Activated T-helper 17 cell treated with anti-CD3 and anti-CD28 coated beads, Interleukin-2, amount 50 U/mL, for 72 hours (primary cell): ENCODE data around the gene TMIE. TPM values are rescaled to one million over a fixed set of nuclear protein-coding genes. Genes with fewer than 3 reads are reported as not detected.
A peak's percentile ranks its signal among the peaks of the same experiment; 100 is the strongest.

Source experiments
- ATAC-seq: fragments of 150-1000 bp; cut with Tn5 transposase; replicated peaks from 2 replicates; pipeline ENCODE4 v1.10.0; 2021; ENCODE audit warnings: mild to moderate bottlenecking, moderate library complexity
- H3K27ac Mint-ChIP-seq: one replicate; pipeline ENCODE4 v1.8.0; 2022; ENCODE audit warnings: mixed read lengths
- H3K27me3 Mint-ChIP-seq: one replicate; pipeline ENCODE4 v1.8.0; 2022; ENCODE audit warnings: mixed read lengths
- H3K36me3 Mint-ChIP-seq: one replicate; pipeline ENCODE4 v1.8.0; 2022; ENCODE audit warnings: low read depth, mild to moderate bottlenecking, mixed read lengths
- H3K4me1 Mint-ChIP-seq: one replicate; pipeline ENCODE4 v1.8.0; 2022; ENCODE audit warnings: mixed read lengths
- H3K4me3 Mint-ChIP-seq: one replicate; pipeline ENCODE4 v1.8.0; 2022; ENCODE audit warnings: mild to moderate bottlenecking, mixed read lengths
- H3K9me3 Mint-ChIP-seq: one replicate; pipeline ENCODE4 v1.8.0; 2022; ENCODE audit warnings: mixed read lengths
- total RNA-seq, 2 donors: library from RNA; stranded (reverse); gene quantifications; one replicate each; pipeline ENCODE4 v1.2.3, GENCODE V29; 2022

Gene TMIE
- total RNA-seq, 2 donors from 2014 or later, result 0.15 to 0.53 TPM

DNA sequence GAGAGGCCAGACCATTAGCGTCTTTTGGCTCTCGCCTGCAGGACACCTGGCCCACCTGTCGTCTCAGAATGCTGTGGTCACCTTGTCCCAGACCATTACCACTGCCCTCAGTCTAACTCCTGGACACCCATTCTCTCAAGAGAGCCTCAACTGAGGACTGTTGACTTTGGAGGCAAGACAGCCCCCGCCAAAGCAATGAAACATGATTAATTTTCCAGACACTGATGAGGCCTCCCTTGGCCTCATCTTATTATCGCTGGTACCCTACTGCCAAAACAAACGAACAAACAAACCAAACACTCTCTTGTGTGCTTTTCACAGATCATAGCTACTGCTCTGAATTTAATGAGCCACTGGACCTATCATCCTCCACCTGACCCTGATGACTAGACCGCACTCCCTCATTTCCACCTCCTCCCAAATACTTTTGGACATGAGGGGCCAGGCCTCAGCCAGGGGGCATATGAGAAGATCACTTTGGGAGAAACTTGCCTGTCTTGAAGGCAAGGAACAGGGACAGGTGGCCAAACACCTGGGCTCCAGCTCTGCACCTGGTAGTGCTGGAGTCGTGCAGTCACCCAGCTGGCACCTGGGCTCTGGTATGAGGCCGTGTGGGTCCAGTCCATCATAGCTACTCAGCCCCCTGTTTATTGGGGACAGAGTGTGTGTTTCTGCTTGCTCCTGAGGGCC is 35.3 kb upstream of the TMIE start:
- no peak overlapping the region for H3K4me3 Mint-ChIP-seq
- no peak overlapping the region for H3K27ac Mint-ChIP-seq
- no peaks in the 10 kb centered on the region for H3K9me3 Mint-ChIP-seq
- no peaks in the 10 kb centered on the region for H3K36me3 Mint-ChIP-seq
- H3K27me3 Mint-ChIP-seq, result no peaks in the 10 kb centered on the region
- H3K4me1 Mint-ChIP-seq, result no peaks in the 10 kb centered on the region
- no peak for ATAC-seq

DNA sequence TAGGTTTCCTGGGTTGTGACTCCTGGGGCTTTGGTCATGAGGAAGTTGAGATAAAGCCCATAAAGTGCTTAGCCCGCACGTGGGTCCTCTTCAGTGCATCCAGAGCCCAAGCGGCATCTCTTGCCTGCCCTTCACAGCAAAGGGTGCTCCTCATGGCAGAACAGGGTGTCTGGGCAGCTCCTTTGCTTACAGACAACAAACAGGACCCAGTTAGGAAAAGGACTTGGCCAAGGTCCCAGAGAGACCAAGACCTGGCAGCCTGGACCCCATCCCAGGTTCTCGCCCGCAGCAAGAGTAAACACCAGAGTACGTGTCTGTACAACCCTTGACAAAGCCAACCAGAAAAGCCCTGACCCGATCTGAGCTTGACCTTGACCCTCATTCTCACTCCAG is 34.7 kb upstream of the TMIE start:
- Mint-ChIP-seq H3K27ac (no peak overlapping the region), H3K9me3 (no peaks in the 10 kb centered on the region), H3K36me3 (no peaks in the 10 kb centered on the region), H3K4me3 (no peak overlapping the region), H3K27me3 (no peaks in the 10 kb centered on the region), H3K4me1 (no peaks in the 10 kb centered on the region)
- ATAC-seq, result no peak

- Mint-ChIP-seq H3K4me1 (no peaks in the 10 kb centered on the region), H3K36me3 (no peaks in the 10 kb centered on the region), H3K4me3 (no peak overlapping the region), H3K27me3 (no peaks in the 10 kb centered on the region), H3K27ac (no peak overlapping the region), H3K9me3 (no peaks in the 10 kb centered on the region)
- ATAC-seq, result no peak
Measured at GRCh38 chr3:46667061-46667621, 34.1 kb upstream of the TMIE start.

GRCh38 chr3:46667657-46668056 is 33.5 kb upstream of the TMIE start:
- Mint-ChIP-seq H3K4me1 (no peaks in the 10 kb centered on the region), H3K27me3 (no peaks in the 10 kb centered on the region), H3K9me3 (no peaks in the 10 kb centered on the region), H3K27ac (no peak overlapping the region), H3K4me3 (no peak overlapping the region), H3K36me3 (no peaks in the 10 kb centered on the region)
- no peak for ATAC-seq

- Mint-ChIP-seq H3K4me1 (no peaks in the 10 kb centered on the region), H3K36me3 (no peaks in the 10 kb centered on the region), H3K27me3 (no peaks in the 10 kb centered on the region), H3K27ac (no peak overlapping the region), H3K4me3 (no peak overlapping the region), H3K9me3 (no peaks in the 10 kb centered on the region)
- ATAC-seq, result no peak
Measured at GRCh38 chr3:46668116-46668515, 33.1 kb upstream of the TMIE start.

GRCh38 chr3:46668591-46668990 is 32.6 kb upstream of the TMIE start:
- Mint-ChIP-seq H3K36me3 (no peaks in the 10 kb centered on the region), H3K4me1 (no peaks in the 10 kb centered on the region), H3K9me3 (no peaks in the 10 kb centered on the region), H3K27ac (no peak overlapping the region), H3K4me3 (no peak overlapping the region), H3K27me3 (no peaks in the 10 kb centered on the region)
- ATAC-seq, result no peak

DNA sequence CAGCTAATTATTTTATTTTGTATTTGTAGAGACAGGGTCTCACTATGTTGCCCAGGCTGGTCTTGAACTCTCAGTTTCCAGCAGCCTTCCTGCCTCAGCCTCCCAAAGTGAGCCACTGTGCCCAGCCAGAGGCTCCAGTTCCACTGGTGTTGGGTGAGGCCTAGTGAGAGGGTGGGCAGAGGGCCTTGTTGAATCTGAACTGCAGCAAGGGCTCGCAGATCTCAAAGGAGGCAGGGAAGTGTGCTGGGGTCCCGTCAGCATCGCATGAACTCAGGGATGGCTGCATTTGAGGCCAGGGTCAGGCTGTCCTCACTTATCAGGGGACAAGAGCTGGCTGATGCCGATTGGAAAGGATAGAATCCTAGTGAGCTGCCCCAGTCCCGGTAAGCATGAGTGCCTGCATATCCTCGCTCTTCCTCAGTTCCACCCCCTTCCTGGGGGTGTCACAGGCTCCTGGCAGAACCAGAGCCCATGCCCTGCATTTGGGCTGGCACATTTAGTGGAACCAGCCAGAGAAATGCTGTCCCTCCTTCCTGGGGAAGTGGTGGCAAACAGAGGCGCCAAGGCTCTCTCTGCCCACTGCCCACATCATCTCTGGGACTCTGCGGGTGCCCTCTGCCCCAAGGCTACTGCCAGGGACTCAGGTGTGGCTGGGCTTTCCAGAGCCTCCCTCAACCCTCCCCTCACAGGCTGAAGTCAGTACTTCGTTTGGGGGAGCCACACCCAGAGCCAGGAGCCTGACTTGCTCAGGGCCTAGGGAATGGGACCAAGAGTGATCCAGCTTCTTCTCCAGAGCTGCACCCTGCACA is 31.8 kb upstream of the TMIE start:
- Mint-ChIP-seq H3K4me3 (no peak overlapping the region), H3K36me3 (no peaks in the 10 kb centered on the region), H3K27ac (no peak overlapping the region), H3K27me3 (no peaks in the 10 kb centered on the region), H3K9me3 (no peaks in the 10 kb centered on the region), H3K4me1 (no peaks in the 10 kb centered on the region)
- no peak for ATAC-seq

GRCh38 chr3:46670000-46670890 is 30.9 kb upstream of the TMIE start:
- no peak for ATAC-seq
- Mint-ChIP-seq H3K4me3 (no peak overlapping the region), H3K27me3 (no peaks in the 10 kb centered on the region), H3K9me3 (no peaks in the 10 kb centered on the region), H3K27ac (no peak overlapping the region), H3K4me1 (no peaks in the 10 kb centered on the region), H3K36me3 (no peaks in the 10 kb centered on the region)

GRCh38 chr3:46670891-46671427 is 30.2 kb upstream of the TMIE start:
- Mint-ChIP-seq H3K4me1 (no peaks in the 10 kb centered on the region), H3K4me3 (no peak overlapping the region), H3K27me3 (no peaks in the 10 kb centered on the region), H3K36me3 (no peaks in the 10 kb centered on the region), H3K9me3 (no peaks in the 10 kb centered on the region), H3K27ac (peak overlapping the region; percentile 22)
- no peak for ATAC-seq

DNA sequence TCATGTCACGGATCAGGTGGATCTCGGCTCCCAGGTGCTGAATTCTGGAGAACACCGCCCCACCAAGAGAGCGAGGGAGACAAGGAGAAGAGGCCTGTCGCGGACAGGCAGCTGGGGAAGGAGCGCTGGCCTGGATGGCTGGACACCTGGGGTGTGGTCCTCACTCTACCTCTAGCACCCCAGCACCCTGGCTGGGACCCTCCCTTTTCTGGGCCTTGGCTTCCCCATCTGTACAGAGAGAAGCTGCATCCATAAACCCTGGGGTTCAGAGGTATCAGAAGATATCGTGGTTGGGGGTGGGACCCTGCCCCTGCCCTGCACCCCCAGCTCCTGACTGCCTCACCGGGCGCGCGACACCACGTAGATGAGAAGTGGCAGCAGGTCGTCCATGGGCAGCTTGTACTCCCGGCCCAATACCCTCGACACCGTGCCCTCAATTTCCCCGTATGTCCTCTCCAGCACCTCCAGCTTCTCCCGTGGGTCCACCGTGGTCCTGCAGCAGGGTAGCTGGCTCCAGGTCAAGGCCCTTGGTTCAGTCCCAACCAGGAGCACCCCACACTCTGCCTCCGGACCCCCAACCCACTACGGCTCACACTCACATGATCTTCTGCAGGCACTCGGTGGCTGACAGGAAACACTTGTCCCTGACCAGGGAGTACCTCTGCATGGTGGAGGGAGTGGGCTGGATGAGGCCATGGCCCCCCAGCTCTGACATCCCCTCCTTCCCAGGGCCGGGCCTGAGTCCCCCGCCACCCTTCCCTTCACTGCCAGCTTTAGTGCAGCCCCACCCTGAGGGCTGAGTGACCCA is 29.4 kb upstream of the TMIE start:
- peak overlapping the region; percentile 22 for H3K27ac Mint-ChIP-seq
- no peaks in the 10 kb centered on the region for H3K9me3 Mint-ChIP-seq
- ATAC-seq, result no peak
- H3K27me3 Mint-ChIP-seq, result no peaks in the 10 kb centered on the region
- no peaks in the 10 kb centered on the region for H3K36me3 Mint-ChIP-seq
- no peak overlapping the region for H3K4me3 Mint-ChIP-seq
- no peaks in the 10 kb centered on the region for H3K4me1 Mint-ChIP-seq

DNA sequence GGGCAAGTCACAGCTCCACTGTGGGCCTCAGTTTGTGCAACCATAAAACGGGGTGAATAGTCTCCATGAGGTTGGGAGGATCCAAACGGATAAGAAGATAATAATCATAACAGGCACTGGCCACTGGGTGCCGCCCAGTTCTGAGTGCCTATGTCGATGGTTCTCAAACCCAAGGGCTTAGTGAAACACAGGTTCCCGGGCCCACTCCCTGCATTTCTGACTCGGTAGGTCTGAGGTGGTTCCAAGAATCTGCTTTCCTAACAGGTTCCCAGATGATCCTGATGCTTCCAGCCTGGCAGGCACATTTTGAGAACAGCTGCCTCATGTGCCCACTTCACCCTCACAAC is 28.9 kb upstream of the TMIE start:
- no peaks in the 10 kb centered on the region for H3K9me3 Mint-ChIP-seq
- no peak overlapping the region for H3K4me3 Mint-ChIP-seq
- no peak overlapping the region for H3K27ac Mint-ChIP-seq
- H3K36me3 Mint-ChIP-seq, result no peaks in the 10 kb centered on the region
- no peak for ATAC-seq
- no peaks in the 10 kb centered on the region for H3K27me3 Mint-ChIP-seq
- no peaks in the 10 kb centered on the region for H3K4me1 Mint-ChIP-seq

DNA sequence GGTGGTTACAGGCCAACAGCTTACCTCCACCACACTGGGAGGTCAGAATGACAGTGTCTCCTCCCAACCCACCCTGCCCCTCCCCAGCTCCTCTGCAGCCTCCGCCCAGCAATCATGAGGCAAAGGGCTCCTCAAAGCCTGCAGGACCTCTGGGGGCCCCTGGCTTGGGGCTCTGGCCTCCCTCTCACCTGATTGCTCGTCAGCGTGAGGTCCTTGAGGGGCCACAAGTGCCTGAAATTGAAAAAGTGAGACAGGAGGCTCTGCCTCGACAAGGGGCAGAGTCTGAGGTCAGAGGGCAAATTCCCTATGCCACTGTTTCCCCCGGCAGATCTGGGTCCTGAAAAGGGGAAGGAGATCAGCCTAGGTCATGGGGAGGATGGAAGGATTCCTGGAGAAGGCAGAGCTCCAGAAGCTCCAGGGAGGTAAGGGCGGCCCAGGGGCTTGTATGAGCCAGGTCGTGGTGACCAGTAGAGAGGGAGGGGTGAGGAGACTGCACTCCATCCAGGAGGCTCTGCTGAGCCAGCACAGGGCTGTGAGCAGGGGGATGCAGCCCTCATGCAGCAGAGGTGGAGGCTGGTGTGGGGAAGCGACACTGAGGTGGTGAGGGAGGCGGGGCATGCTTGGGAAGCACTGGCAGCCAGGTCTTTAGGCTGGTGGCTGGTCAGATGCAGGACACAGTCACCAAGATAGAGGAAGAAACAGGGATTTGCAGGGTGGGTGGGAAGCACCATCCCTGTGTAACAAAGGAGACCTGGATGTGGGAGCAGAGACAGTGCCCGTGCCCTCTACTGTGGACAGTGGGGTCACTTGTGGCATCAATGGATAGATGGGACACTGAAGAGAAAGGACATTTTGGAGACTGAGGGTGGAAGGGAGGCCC is 27.8 kb upstream of the TMIE start:
- Mint-ChIP-seq H3K27ac (no peak overlapping the region), H3K27me3 (no peaks in the 10 kb centered on the region), H3K4me3 (no peak overlapping the region), H3K36me3 (no peaks in the 10 kb centered on the region), H3K9me3 (no peaks in the 10 kb centered on the region), H3K4me1 (no peaks in the 10 kb centered on the region)
- no peak for ATAC-seq
